Astrocyte (in vitro differentiated cells and primary cell): ENCODE results near the gene LRRC8D.

Source experiments
- CTCF ChIP-seq: IDR thresholded peaks from 2 replicates; pipeline ENCODE4 v1.5.1; 2011; ENCODE audit warnings: low read depth, mild to moderate bottlenecking, inconsistent platforms, low read length, moderate library complexity; ENCODE audit not compliant: insufficient read depth
- EZH2 ChIP-seq: IDR thresholded peaks from 2 replicates; pipeline ENCODE4 v1.6.1; 2012; ENCODE audit warnings: mild to moderate bottlenecking, low read length, inconsistent platforms; ENCODE audit not compliant: insufficient read depth

DNA sequence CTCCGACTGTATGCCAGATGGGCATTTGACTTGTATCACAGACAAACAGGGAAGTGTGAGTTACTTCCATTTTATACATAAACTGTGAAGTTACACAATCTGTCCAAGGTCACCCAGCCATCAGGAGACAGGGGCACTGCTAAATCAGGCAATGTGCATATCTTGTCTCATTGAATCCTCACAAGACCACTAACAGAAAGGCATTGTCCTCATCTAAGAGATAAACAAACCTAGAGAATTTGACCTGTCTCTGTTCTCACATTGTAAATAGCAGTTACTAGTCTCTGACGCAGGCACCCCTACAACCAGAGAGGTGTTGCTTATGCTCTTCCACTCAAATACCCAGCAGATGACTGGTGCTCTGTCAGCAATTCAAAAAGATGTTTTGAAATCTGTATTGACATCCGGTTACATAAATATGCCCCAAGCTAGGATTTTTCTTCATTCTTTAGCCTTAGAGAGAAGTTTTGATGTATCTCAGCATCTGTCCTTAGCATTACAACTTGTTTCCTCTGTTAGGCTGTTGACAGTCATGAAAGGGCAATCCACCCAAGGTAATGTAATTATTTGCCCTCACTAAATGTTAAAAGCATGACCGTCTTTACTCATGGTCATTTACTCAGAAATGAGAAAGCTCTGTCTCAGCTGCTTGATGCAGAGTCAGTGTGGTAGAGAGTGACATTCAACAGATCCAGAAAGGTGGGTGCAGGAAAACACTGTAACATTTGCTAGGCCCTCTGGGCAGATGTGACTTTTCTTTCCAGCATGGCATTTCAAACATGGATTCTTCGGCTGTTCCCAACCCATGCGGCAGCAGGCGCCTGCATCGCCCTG lies 122.2 kb downstream of the LRRC8D start:
- TF ChIP-seq CTCF (no peak), EZH2 (no peak)
